H1 (cell line): ENCODE data around the gene KIT. TPM values are rescaled to one million over a fixed set of nuclear protein-coding genes. Genes with fewer than 3 reads are reported as not detected.

Experiments
- POLR2AphosphoS5 ChIP-seq: IDR thresholded peaks from 2 replicates; pipeline ENCODE4 v1.6.1; 2011; ENCODE audit warnings: low read depth, low read length
- polyA plus RNA-seq, 7 experiments: library from polyadenylated mRNA; depleted of rRNA in 3 of 7; stranded (reverse) in 5 of 7; unstranded in 2 of 7; fragments of >200 nt in 5 of 7; fragments of 200-250 nt in 2 of 7; gene quantifications; 1 replicate in 5 of 7; 2 replicates in 1 of 7; 4 replicates in 1 of 7; pipeline versions ENCODE4 v1.2.1 to v1.2.3, GENCODE V29; 2011 to 2013; ENCODE audit warnings: missing spikeins in 2 of 7, mixed read lengths in 2 of 7
- total RNA-seq: library from RNA; stranded (reverse); fragmentation: NEBNext Ultra II Directional; extraction: Animal tissue kit (Norgen Biotek cat#: 25700); gene quantifications from 2 replicates; pipeline ENCODE4 v1.2.1, GENCODE V29; 2021
- TF ChIP-seq, protein P1 (sequence below): fragments of 300-600 bp; sonication (generic); IDR thresholded peaks from 2 replicates; pipeline ENCODE4 v1.7.1; 2012; ENCODE audit warnings: low read length, moderate library complexity, mild to moderate bottlenecking, inconsistent platforms; ENCODE audit not compliant: insufficient replicate concordance

The KIT gene
- total and polyA plus RNA-seq, 2 of the 8 experiments (the other 6 are each of a cell fraction or from before 2014, with no cell fraction given): 14.4 to 24.8 TPM

- TF ChIP-seq, protein P1, sequence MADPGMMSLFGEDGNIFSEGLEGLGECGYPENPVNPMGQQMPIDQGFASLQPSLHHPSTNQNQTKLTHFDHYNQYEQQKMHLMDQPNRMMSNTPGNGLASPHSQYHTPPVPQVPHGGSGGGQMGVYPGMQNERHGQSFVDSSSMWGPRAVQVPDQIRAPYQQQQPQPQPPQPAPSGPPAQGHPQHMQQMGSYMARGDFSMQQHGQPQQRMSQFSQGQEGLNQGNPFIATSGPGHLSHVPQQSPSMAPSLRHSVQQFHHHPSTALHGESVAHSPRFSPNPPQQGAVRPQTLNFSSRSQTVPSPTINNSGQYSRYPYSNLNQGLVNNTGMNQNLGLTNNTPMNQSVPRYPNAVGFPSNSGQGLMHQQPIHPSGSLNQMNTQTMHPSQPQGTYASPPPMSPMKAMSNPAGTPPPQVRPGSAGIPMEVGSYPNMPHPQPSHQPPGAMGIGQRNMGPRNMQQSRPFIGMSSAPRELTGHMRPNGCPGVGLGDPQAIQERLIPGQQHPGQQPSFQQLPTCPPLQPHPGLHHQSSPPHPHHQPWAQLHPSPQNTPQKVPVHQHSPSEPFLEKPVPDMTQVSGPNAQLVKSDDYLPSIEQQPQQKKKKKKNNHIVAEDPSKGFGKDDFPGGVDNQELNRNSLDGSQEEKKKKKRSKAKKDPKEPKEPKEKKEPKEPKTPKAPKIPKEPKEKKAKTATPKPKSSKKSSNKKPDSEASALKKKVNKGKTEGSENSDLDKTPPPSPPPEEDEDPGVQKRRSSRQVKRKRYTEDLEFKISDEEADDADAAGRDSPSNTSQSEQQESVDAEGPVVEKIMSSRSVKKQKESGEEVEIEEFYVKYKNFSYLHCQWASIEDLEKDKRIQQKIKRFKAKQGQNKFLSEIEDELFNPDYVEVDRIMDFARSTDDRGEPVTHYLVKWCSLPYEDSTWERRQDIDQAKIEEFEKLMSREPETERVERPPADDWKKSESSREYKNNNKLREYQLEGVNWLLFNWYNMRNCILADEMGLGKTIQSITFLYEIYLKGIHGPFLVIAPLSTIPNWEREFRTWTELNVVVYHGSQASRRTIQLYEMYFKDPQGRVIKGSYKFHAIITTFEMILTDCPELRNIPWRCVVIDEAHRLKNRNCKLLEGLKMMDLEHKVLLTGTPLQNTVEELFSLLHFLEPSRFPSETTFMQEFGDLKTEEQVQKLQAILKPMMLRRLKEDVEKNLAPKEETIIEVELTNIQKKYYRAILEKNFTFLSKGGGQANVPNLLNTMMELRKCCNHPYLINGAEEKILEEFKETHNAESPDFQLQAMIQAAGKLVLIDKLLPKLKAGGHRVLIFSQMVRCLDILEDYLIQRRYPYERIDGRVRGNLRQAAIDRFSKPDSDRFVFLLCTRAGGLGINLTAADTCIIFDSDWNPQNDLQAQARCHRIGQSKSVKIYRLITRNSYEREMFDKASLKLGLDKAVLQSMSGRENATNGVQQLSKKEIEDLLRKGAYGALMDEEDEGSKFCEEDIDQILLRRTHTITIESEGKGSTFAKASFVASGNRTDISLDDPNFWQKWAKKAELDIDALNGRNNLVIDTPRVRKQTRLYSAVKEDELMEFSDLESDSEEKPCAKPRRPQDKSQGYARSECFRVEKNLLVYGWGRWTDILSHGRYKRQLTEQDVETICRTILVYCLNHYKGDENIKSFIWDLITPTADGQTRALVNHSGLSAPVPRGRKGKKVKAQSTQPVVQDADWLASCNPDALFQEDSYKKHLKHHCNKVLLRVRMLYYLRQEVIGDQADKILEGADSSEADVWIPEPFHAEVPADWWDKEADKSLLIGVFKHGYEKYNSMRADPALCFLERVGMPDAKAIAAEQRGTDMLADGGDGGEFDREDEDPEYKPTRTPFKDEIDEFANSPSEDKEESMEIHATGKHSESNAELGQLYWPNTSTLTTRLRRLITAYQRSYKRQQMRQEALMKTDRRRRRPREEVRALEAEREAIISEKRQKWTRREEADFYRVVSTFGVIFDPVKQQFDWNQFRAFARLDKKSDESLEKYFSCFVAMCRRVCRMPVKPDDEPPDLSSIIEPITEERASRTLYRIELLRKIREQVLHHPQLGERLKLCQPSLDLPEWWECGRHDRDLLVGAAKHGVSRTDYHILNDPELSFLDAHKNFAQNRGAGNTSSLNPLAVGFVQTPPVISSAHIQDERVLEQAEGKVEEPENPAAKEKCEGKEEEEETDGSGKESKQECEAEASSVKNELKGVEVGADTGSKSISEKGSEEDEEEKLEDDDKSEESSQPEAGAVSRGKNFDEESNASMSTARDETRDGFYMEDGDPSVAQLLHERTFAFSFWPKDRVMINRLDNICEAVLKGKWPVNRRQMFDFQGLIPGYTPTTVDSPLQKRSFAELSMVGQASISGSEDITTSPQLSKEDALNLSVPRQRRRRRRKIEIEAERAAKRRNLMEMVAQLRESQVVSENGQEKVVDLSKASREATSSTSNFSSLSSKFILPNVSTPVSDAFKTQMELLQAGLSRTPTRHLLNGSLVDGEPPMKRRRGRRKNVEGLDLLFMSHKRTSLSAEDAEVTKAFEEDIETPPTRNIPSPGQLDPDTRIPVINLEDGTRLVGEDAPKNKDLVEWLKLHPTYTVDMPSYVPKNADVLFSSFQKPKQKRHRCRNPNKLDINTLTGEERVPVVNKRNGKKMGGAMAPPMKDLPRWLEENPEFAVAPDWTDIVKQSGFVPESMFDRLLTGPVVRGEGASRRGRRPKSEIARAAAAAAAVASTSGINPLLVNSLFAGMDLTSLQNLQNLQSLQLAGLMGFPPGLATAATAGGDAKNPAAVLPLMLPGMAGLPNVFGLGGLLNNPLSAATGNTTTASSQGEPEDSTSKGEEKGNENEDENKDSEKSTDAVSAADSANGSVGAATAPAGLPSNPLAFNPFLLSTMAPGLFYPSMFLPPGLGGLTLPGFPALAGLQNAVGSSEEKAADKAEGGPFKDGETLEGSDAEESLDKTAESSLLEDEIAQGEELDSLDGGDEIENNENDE: no peak
- no peak for TF ChIP-seq POLR2AphosphoS5
- TF ChIP-seq, all 59 proteins: peak for 2
These were observed 19.7 kb downstream of the KIT start (continued) for GRCh38 chr4:54677416-54677815.
